Activated naive CD4-positive, alpha-beta T cell treated with anti-CD3 and anti-CD28 coated beads, Interleukin-2, amount 50 U/mL, for 72 hours (primary cell): Measurements from ENCODE around the gene ATG16L2. TPM values are rescaled to one million over a fixed set of nuclear protein-coding genes. Genes with fewer than 3 reads are reported as not detected.
"Not testable (repeated sequence)": the region's sequence is repeated elsewhere in the genome, so short reads cannot be mapped to it uniquely, and the experiment has no call there.

Experiments
- ATAC-seq, 2 donors: fragments of 150-1000 bp; cut with Tn5 transposase; 2 replicates each; pipeline ENCODE4 v1.10.0; 2021; ENCODE audit warnings: mild to moderate bottlenecking in 2 of 2, moderate library complexity in 2 of 2
- DNase-seq, 2 donors: peaks; one replicate each; pipeline ENCODE4 v3.0.0; 2021 to 2022; ENCODE audit warnings: low spot score in 2 of 2
- H3K27ac Mint-ChIP-seq, 2 donors: one replicate each; pipeline ENCODE4 v1.8.0; 2022; ENCODE audit warnings: mild to moderate bottlenecking in 2 of 2, mixed read lengths in 2 of 2
- H3K36me3 Mint-ChIP-seq, 2 donors: one replicate each; pipeline ENCODE4 v1.8.0; 2022; ENCODE audit warnings: mixed read lengths in 2 of 2
- H3K9me3 Mint-ChIP-seq, 2 donors: one replicate each; pipeline ENCODE4 v1.8.0; 2022; ENCODE audit warnings: mixed read lengths in 2 of 2
- total RNA-seq, 2 donors: library from RNA; stranded (reverse); gene quantifications; one replicate each; pipeline ENCODE4 v1.2.3, GENCODE V29; 2022

The ATG16L2 gene
- total RNA-seq, 2 donors from 2014 or later: 64.2 to 189 TPM

DNA sequence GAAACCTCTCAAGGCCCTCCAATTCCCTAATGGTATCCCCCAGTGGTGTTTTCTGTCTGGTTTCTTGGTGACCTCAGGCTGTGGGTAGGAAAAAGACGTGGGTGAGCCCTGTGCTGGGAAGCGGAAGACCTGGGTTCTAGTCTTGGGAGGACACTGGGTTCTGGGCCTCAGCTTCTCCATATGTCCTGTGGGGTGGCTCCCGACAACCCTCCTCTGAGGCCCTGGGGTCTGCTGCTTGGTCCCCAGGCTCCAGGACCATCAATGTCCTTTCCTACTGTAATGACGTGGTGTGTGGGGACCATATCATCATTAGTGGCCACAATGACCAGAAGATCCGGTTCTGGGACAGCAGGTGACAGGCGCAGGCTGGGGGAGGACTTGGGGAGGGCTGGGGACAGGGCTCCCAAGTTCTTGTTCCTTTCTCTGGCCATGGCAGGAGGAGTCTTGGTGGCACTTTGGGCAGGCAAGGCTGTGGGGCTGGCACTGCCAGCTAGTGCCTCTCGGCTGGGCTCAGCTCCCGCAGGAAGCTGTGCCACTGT lies 12.8 kb downstream of the ATG16L2 start:
- ATAC-seq (no peak), DNase-seq (no peak)
- Mint-ChIP-seq H3K9me3 (no peaks in the 10 kb centered on the region), H3K36me3 (no peaks in the 10 kb centered on the region), H3K27ac (peak overlapping the region; percentile 41 to 82)

DNA sequence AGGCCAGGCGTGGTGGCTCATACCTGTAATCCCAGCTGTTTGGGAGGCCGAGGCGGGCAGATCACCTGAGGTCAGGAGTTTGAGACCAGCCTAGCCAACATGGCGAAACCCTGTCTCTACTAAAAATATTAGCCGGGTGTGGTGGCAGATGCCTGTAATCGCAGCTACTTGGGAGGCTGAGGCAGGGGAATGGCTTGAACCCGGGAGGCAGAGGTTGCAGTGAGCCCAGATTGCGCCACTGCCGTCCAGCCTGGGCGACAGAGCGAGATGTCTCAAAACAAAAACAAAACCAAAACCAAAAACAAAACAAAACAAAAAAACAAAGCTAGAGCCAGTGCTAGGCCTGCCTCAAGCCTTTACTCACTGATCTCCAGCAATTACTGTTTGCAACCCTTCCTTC lies 13.4 kb downstream of the ATG16L2 start:
- H3K27ac Mint-ChIP-seq: peak overlapping the region; percentile 41 to 94
- peak in 1 of 2 donors; percentile 39 for ATAC-seq
- not testable (repeated sequence) for H3K9me3 Mint-ChIP-seq, DNase-seq, H3K36me3 Mint-ChIP-seq

DNA sequence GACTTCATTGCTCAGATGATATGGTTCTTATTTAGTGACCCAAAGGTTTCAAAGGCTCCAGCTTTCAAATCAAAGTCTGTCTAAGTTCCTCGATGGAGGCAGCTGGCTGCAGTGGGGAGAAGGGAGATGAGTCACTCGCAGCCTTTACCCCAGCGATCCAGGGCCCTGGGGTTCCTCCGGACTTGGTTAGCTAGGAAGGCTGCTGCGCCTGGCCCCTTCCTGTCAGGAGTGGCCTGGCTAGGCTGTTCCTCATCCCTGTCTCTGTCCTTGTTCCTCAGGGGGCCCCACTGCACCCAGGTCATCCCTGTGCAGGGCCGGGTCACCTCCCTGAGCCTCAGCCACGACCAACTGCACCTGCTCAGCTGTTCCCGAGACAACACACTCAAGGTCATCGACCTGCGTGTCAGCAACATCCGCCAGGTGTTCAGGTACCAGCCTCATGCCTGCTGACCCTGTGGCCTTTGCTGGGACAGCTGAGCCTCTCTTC lies 13.9 kb downstream of the ATG16L2 start:
- H3K9me3 Mint-ChIP-seq: no peaks in the 10 kb centered on the region
- peak overlapping the region; percentile 16 to 94 for H3K27ac Mint-ChIP-seq
- H3K36me3 Mint-ChIP-seq: no peaks in the 10 kb centered on the region
- DNase-seq (no peak), ATAC-seq (no peak)

DNA sequence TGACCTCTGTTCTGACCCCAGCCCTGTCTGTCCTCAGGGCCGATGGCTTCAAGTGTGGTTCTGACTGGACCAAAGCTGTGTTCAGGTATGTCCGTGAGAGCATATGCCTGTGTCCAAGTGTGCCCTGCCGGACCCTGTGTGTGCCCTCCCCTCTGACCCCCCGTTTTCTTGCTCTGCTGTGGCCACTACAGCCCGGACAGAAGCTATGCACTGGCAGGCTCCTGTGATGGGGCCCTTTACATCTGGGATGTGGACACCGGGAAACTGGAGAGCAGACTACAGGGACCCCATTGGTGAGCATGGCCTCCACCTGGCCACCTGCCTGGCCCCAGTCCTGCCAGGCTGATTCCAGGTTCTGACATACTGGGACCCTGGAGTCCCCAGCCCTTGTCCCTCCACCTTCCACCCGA lies 14.5 kb downstream of the ATG16L2 start:
- H3K9me3 Mint-ChIP-seq: no peaks in the 10 kb centered on the region
- peak overlapping the region; percentile 16 to 83 for H3K27ac Mint-ChIP-seq
- no peaks in the 10 kb centered on the region for H3K36me3 Mint-ChIP-seq
- ATAC-seq (no peak), DNase-seq (no peak)

DNA sequence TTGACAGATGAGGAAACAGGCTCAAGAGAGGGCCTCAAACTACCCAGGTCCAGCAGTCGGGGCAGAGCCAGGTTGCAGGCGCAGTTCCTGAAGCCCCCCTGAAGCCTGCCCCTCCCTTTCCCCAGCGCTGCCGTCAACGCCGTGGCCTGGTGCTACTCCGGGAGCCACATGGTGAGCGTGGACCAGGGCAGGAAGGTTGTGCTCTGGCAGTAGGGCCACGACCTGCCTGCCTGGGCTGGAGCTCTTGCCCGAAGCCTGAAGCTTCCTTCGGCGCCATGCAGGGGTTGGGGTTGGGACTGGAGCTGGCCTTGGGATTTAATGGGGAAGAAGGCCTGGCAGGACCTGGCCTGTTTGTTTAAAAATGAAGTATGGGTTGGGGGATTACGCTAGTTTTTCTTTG lies 15.0 kb downstream of the ATG16L2 start:
- no peaks in the 10 kb centered on the region for H3K36me3 Mint-ChIP-seq
- H3K9me3 Mint-ChIP-seq: no peaks in the 10 kb centered on the region
- no peak for ATAC-seq
- no peak for DNase-seq
- H3K27ac Mint-ChIP-seq: peak overlapping the region; percentile 50 to 83

DNA sequence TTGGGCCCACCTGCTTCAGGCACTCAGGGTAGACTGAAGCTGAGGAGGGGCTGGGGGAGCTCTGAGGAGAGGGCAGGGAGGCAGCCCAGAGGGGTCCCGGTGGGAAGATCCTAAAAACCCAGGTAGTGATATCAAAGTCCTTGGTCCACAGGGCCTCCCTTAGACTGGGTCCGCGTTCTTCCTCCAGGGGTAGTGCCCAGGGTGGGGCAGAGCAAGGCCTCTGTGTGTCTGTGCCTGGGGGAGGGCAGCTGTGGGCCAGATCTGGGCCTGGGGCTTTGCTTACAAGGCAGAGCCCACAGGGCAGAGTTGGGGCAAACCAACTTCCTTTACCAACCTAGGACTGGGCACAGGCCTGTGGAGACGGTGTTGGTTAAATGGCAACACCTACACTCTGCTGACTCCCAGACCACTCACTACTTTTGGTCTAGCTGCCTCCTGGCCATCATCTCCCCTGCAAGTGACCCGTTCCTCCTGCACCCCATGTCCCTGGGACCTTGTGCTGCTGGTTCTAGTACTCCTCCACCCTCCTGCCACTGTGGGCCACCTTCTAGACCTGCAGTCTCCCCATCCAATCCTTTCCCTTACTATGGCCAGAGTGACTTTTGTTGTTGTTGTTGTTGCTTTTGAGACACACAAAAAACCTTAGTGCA lies 15.8 kb downstream of the ATG16L2 start:
- DNase-seq: no peak
- no peaks in the 10 kb centered on the region for H3K36me3 Mint-ChIP-seq

DNA sequence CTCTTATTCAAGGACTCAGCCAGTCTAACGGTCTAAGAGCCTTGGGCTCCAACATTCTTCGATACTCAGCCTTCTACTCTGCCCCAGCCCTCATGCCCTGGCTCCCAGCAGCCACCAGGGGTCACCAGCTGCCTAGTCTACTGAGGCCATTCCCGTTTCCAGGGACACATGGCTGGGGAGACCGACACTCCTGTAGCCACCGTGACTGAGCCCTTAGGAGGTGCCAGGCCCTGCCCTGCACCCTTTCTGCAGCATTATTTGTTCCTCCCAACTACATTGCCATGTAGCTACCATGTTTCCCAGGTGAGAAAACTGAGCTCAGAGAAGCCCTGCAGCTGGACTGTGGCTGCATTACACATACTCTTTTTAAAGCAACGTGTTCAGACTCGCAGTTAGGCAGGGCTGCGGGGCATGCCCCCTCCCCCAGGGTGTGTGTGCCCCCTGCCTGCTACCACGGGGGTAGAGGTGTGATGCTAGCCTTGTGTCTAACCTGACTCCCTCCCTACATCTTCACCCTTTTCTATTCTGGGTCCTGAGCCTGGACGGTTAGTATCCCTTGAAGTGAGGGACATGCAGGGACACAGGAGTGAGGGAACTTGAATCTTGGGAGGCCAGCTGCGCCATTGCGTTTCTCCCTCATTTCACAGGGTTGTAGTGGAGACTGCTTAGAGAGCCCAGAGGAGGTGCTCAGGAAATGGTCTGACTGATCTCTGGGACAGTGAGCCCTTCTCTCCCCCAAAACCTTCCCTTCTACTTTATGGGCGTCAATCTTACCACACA lies 17.5 kb downstream of the ATG16L2 start:
- Mint-ChIP-seq H3K27ac (peak overlapping the region; percentile 44 to 85), H3K9me3 (no peaks in the 10 kb centered on the region), H3K36me3 (no peaks in the 10 kb centered on the region)
- peak; percentile 58 to 63 for ATAC-seq
- peak in 1 of 2 donors; percentile 60 for DNase-seq

More for the DNA sequence above, 15.8 kb downstream of the ATG16L2 start:
- no peak for ATAC-seq
- Mint-ChIP-seq H3K27ac (peak overlapping the region; percentile 50 to 83), H3K9me3 (no peaks in the 10 kb centered on the region)

DNA sequence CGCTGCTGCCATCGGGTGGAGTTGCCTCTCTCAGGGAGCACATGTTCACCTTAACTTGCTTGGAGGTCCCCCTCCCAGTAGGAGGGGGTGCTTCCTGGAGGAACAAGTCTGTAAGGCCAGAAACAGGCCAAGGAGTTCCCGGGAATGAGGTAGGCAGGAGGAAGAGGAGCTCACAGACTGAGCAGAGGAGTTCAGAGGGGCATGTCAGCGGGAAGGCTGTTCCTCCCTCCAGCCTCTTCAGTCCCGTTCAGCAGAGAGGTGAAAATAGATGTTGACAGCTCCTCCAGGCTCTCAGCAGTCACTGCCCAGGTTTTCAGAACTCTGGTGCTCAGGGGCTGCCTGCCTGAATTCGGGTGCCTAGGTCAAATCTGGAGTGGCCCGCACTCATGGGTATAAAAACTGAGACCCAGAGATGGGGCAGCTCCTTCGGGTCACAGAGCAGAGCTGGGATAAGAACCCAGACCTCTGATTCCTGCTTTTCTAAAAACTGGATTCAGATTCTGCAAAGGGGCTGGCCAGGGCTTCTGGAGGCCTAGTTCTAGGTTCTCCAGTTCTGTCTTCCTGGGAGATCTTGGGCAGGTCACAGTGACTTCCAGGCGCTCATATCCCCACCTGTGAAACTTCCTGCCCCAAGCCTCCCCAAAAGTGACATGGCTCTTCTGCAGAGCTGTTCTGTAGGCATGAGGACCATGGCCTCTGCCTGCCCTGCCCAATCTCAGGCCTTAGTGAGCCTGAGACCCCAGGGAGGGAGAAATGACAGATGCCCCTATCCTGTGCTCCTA lies 18.3 kb downstream of the ATG16L2 start:
- Mint-ChIP-seq H3K9me3 (no peaks in the 10 kb centered on the region), H3K36me3 (no peaks in the 10 kb centered on the region), H3K27ac (peak overlapping the region; percentile 79 to 85)
- no peak for ATAC-seq
- DNase-seq: no peak

DNA sequence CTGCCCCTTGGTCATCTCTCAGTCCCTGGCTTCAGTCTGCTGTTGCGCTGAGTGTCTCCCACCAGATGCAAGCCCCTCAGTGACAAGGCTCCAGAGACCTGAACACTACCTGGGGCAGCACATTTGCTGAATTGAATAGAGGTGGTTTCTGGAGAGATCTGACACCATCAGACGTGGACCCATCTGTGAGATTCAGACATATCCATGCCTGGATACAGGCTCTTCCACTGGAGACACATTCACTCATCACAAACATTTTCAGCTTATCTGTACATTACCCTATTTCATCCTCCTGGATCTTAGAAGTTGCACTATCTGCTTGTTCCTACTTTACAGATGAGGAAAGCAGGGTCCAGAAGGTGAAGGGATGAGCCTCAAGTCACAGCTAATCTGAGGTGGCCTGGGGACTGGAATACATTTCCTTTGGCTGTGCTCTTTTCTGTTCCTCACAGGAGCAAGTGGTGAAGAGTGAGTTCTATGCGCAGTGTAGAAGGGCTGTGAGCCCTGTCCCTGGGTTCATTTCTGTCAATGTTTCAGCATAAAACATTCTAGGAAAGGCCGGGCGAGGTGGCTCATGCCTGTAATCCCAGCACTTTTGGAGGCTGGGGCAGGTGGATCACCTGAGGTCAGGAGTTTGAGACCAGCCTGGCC lies 19.0 kb downstream of the ATG16L2 start:
- Mint-ChIP-seq H3K27ac (peak overlapping the region; percentile 79), H3K9me3 (no peaks in the 10 kb centered on the region), H3K36me3 (no peaks in the 10 kb centered on the region)
- DNase-seq (no peak), ATAC-seq (no peak)

DNA sequence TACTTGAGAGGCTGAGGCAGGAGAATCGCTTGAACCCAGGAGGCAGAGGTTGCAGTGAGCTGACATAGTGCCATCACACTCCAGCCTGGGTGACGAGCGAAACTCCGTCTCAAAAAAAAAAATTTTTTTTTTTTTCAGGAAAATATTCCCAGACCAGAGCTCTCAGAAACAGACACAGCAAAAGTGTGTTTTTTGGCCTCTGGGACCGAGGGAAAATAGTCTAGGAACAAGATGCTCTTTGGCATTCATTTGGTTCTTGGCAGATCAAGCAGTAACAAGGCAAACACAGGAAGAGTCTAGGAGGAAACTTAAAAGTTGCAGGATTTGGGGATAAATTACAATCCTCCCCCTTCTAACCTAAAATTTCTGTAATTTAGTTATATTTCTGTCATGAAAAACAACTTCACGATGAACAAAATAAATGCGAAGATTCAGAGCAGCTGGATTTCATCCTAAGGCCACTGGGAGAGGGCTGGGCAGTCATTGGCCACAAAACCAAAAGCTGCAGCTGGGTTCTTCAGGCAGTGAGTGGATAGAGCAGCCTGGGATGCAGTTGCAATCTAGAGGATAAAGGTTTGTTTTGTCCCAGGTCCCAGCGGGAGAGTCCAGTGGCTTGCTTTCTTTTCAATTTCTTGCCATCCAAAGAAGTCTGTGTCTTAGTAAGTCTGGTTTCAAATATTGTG lies 19.7 kb downstream of the ATG16L2 start:
- no peaks in the 10 kb centered on the region for H3K9me3 Mint-ChIP-seq
- ATAC-seq: no peak
- no peaks in the 10 kb centered on the region for H3K36me3 Mint-ChIP-seq
- H3K27ac Mint-ChIP-seq: peak overlapping the region; percentile 20 to 79
- no peak for DNase-seq

DNA sequence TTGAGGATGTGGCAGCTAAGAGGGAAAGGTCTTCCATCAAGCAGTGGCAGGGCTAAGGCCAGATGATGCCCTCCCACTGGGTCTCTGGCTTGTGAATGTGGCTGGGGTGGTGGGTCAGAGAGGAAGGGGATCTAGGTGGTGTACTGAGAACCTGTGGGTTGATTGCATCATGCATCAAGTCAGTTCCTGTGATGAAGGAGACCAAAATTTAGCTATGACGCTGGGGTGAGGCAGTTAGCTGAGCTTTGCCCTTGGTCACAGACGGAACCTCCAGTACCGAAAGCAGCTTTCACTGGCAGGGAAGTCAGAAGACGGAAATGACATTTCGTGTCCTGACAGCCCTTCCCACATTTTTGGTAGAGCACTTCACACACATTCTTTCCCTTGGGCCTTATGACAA lies 20.7 kb downstream of the ATG16L2 start:
- Mint-ChIP-seq H3K9me3 (no peaks in the 10 kb centered on the region), H3K36me3 (no peaks in the 10 kb centered on the region), H3K27ac (peak overlapping the region; percentile 72 to 79)
- ATAC-seq: peak in 1 of 2 donors; percentile 43
- DNase-seq: no peak

DNA sequence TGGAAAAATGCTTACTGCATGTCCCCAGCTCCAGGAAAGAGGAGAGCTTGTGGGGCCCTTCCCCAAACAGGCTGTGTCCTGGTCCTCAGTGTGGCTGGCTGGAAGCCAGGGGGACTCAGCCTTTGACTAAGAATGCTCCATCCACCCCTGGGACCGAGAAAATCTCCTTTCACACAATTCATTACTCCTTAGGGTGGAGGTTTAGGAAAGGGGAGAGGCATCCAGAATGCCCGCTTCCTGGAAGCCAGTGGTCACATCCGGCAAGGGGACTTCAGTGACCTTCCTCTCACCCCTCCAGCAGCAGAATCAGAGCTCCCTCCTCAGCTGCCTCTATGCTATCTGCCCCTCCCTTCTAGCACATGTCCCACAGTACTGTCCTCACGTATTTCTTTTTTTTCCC lies 21.9 kb downstream of the ATG16L2 start:
- Mint-ChIP-seq H3K9me3 (no peaks in the 10 kb centered on the region), H3K36me3 (no peaks in the 10 kb centered on the region), H3K27ac (peak overlapping the region; percentile 44 to 79)
- ATAC-seq (no peak), DNase-seq (no peak)

DNA sequence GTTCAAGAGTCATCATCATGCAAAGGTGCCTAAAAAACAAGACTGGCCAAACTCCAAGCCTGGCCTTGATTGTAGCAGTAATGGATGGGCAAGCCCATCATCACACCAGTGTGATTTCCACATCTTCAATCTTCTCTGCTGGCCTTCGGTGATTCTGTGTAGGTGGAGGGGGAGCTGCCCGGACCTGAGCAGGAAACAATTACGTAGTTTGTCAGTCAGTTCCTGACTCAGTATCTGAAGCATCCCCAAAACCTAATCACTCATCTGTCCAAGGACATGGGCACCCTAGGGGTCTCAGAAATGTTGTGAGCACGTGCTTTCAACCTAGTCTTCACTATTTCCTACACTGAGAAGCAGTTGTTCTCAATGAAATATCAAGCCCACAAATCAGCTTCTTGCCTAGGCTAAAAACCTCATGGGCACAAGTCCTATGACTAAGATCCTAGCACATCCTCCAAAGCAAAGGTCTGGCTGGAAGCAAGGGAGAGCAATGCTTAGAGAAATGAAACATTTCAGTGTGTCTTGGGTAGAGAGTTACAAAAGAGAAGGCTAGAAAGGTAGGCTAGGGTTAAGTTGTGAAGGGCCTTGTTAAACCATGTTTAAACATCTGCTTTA lies 24.6 kb downstream of the ATG16L2 start:
- no peaks in the 10 kb centered on the region for H3K36me3 Mint-ChIP-seq
- DNase-seq: no peak

DNA sequence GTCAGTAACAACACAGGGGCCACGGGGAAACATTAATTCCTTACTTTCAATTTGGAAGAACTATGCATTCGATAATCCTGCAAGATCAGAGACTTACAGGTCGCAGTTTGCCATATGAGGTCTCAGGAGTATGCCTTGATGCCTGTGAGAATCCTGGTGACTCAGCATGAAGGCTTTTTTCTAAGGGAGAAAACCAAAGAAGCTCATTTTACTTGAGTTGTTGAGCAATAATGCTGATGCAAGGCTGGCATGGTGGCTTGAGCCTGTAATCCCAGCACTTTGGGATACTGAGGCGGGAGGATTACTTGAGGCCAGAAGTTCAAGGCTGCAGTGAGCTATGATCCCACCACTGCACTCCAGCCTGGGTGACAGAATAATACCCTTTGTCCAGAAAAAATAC lies 26.6 kb downstream of the ATG16L2 start:
- H3K27ac Mint-ChIP-seq: no peak overlapping the region
- DNase-seq: no peak
- H3K36me3 Mint-ChIP-seq: no peaks in the 10 kb centered on the region
- no peaks in the 10 kb centered on the region for H3K9me3 Mint-ChIP-seq
- ATAC-seq: no peak

More for the DNA sequence above, 24.6 kb downstream of the ATG16L2 start:
- H3K9me3 Mint-ChIP-seq: no peaks in the 10 kb centered on the region
- no peak for ATAC-seq
- no peak overlapping the region for H3K27ac Mint-ChIP-seq

DNA sequence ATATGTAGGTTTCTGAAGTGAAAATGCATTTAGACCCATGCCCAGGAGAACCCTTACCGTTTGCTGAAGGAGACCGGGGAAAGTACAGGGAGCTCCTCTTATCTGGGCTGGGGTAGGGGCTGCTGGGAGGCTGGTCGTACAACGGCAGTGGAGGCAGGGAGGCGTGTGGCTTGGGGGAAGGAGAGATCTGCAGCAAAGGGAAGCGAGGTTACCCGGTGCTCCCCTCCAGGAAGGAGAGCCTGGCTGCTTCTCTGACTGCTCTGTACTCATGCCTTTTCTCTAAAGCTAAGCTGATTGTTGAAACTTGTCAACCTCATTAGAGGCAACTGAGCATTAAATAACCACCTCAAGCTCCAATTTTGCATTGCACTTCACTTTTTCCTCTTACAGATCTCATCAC lies 27.2 kb downstream of the ATG16L2 start:
- DNase-seq (no peak), ATAC-seq (no peak)
- H3K27ac Mint-ChIP-seq: no peak overlapping the region
- no peaks in the 10 kb centered on the region for H3K9me3 Mint-ChIP-seq
- H3K36me3 Mint-ChIP-seq: no peaks in the 10 kb centered on the region
